Neural crest cell (in vitro differentiated cells): ENCODE measurements around the gene KRTAP9-3. TPM values are rescaled to one million over a fixed set of nuclear protein-coding genes. Genes with fewer than 3 reads are reported as not detected.

Experiments used
- DNase-seq: peaks from one replicate; pipeline ENCODE4 v3.0.0; 2021; ENCODE audit warnings: low read depth, mixed read lengths, low spot score
- H3K27ac Mint-ChIP-seq: one replicate; pipeline ENCODE4 v1.8.0; 2021; ENCODE audit warnings: mild to moderate bottlenecking, mixed read lengths; ENCODE audit not compliant: unreplicated experiment
- H3K27me3 Mint-ChIP-seq: 2 replicates; pipeline ENCODE4 v1.8.0; 2021; ENCODE audit warnings: low read depth, mild to moderate bottlenecking, mixed read lengths
- H3K36me3 Mint-ChIP-seq: 2 replicates; pipeline ENCODE4 v1.8.0; 2021; ENCODE audit warnings: low read depth, mild to moderate bottlenecking, mixed read lengths
- H3K4me1 Mint-ChIP-seq: 2 replicates; pipeline ENCODE4 v1.8.0; 2021; ENCODE audit warnings: mixed read lengths
- H3K4me3 Mint-ChIP-seq: one replicate; pipeline ENCODE4 v1.8.0; 2021; ENCODE audit warnings: mild to moderate bottlenecking, mixed read lengths
- H3K9me3 Mint-ChIP-seq: 2 replicates; pipeline ENCODE4 v1.8.0; 2021; ENCODE audit warnings: mixed read lengths
- CTCF ChIP-seq: fragments of 200-600 bp; sonication (generic); conservative IDR thresholded peaks from 2 replicates; pipeline ENCODE4 v1.5.0; 2021; ENCODE audit warnings: antibody characterized with exemption, mild to moderate bottlenecking
- total RNA-seq: library from RNA; stranded (reverse); gene quantifications from 2 replicates; pipeline ENCODE4 v1.2.1, GENCODE V29; 2021

KRTAP9-3 gene
- total RNA-seq, 1 donor from 2014 or later = not detected

- no peak for TF ChIP-seq CTCF
- no peak overlapping the region for H3K4me3 Mint-ChIP-seq
- H3K27me3 Mint-ChIP-seq = peaks cover 53% of the 10 kb centered on the region
- H3K36me3 Mint-ChIP-seq = no peaks in the 10 kb centered on the region
- no peak overlapping the region for H3K27ac Mint-ChIP-seq
- H3K9me3 Mint-ChIP-seq = no peaks in the 10 kb centered on the region
- no peaks in the 10 kb centered on the region for H3K4me1 Mint-ChIP-seq
- DNase-seq = no peak
These were observed 46.1 kb downstream of the KRTAP9-3 start for GRCh38 chr17:41278176-41278955.

Other genes starting within 250 kb of the KRTAP9-3 start
- gene KRT40, start 248.1 kb upstream of the KRTAP9-3 start, total RNA-seq = not detected in 2 replicates
- gene KRTAP3-3, start 238.3 kb upstream of the KRTAP9-3 start, total RNA-seq = not detected in 2 replicates
- gene KRTAP3-2, start 232.5 kb upstream of the KRTAP9-3 start, total RNA-seq = not detected in 2 replicates
- not detected in 2 replicates for gene KRTAP3-1, start 223.3 kb upstream of the KRTAP9-3 start, total RNA-seq
- not detected in 2 replicates for gene KRTAP1-5, start 205.2 kb upstream of the KRTAP9-3 start, total RNA-seq
- gene KRTAP1-4, start 202.3 kb upstream of the KRTAP9-3 start, total RNA-seq = not detected in 2 replicates
- not detected in 2 replicates for gene KRTAP1-3, start 197.6 kb upstream of the KRTAP9-3 start, total RNA-seq
- gene KRTAP1-1, start 191.0 kb upstream of the KRTAP9-3 start, total RNA-seq = not detected in 2 replicates
- not detected in 2 replicates for gene KRTAP2-1, start 185.1 kb upstream of the KRTAP9-3 start, total RNA-seq
- not detected in 2 replicates for gene KRTAP2-2, start 177.2 kb upstream of the KRTAP9-3 start, total RNA-seq
- gene KRTAP2-3, start 172.3 kb upstream of the KRTAP9-3 start, total RNA-seq = not detected in 2 replicates
- not detected in 2 replicates for gene KRTAP2-4, start 166.6 kb upstream of the KRTAP9-3 start, total RNA-seq
- not detected in 2 replicates for gene KRTAP4-7, start 148.3 kb upstream of the KRTAP9-3 start, total RNA-seq
- gene KRTAP4-8, start 134.3 kb upstream of the KRTAP9-3 start, total RNA-seq = not detected in 2 replicates
- gene KRTAP4-16, start 130.2 kb upstream of the KRTAP9-3 start, total RNA-seq = not detected in 2 replicates
- gene KRTAP4-9, start 127.1 kb upstream of the KRTAP9-3 start, total RNA-seq = not detected in 2 replicates
- gene KRTAP4-11, start 114.1 kb upstream of the KRTAP9-3 start, total RNA-seq = not detected in 2 replicates
- not detected in 2 replicates for gene KRTAP4-12, start 108.3 kb upstream of the KRTAP9-3 start, total RNA-seq
- gene KRTAP4-6, start 91.9 kb upstream of the KRTAP9-3 start, total RNA-seq = not detected in 2 replicates
- not detected in 2 replicates for gene KRTAP4-5, start 82.6 kb upstream of the KRTAP9-3 start, total RNA-seq
- gene KRTAP4-4, start 71.7 kb upstream of the KRTAP9-3 start, total RNA-seq = not detected in 2 replicates
- gene KRTAP4-3, start 64.2 kb upstream of the KRTAP9-3 start, total RNA-seq = not detected in 2 replicates
- gene KRTAP4-2, start 54.2 kb upstream of the KRTAP9-3 start, total RNA-seq = not detected in 2 replicates
- not detected in 2 replicates for gene KRTAP4-1, start 47.5 kb upstream of the KRTAP9-3 start, total RNA-seq
- gene KRTAP9-1, start 42.6 kb upstream of the KRTAP9-3 start, total RNA-seq = not detected in 2 replicates
- not detected in 2 replicates for gene KRTAP9-2, start 5.8 kb upstream of the KRTAP9-3 start, total RNA-seq
- not detected in 2 replicates for gene KRTAP9-8, start 5.5 kb downstream of the KRTAP9-3 start, total RNA-seq
- not detected in 2 replicates for gene KRTAP9-4, start 17.2 kb downstream of the KRTAP9-3 start, total RNA-seq
- not detected in 2 replicates for gene KRTAP9-9, start 22.9 kb downstream of the KRTAP9-3 start, total RNA-seq
- gene KRTAP9-6, start 32.9 kb downstream of the KRTAP9-3 start, total RNA-seq = not detected in 2 replicates
- not detected in 2 replicates for gene KRTAP9-7, start 43.2 kb downstream of the KRTAP9-3 start, total RNA-seq
- not detected in 2 replicates for gene KRTAP29-1, start 70.4 kb downstream of the KRTAP9-3 start, total RNA-seq
- not detected in 2 replicates for gene KRTAP16-1, start 76.9 kb downstream of the KRTAP9-3 start, total RNA-seq
- not detected in 2 replicates for gene KRTAP17-1, start 83.3 kb downstream of the KRTAP9-3 start, total RNA-seq
- gene KRT33A, start 118.4 kb downstream of the KRTAP9-3 start, total RNA-seq = not detected in 2 replicates
- not detected in 2 replicates for gene KRT33B, start 137.4 kb downstream of the KRTAP9-3 start, total RNA-seq
- not detected in 2 replicates for gene KRT34, start 149.9 kb downstream of the KRTAP9-3 start, total RNA-seq
- gene KRT31, start 165.2 kb downstream of the KRTAP9-3 start, total RNA-seq = not detected in 2 replicates
- gene KRT37, start 192.1 kb downstream of the KRTAP9-3 start, total RNA-seq = not detected in 2 replicates
- gene KRT38, start 208.5 kb downstream of the KRTAP9-3 start, total RNA-seq = not detected in 2 replicates
- gene KRT32, start 234.9 kb downstream of the KRTAP9-3 start, total RNA-seq = not detected in 2 replicates
- gene KRT35, start 248.7 kb downstream of the KRTAP9-3 start, total RNA-seq = not detected in 2 replicates